Measurements from ENCODE around the gene RIPPLY3. TPM values are rescaled to one million over a fixed set of nuclear protein-coding genes. Genes with fewer than 3 reads are reported as not detected.
"Not testable (repeated sequence)": the region's sequence is repeated elsewhere in the genome, so short reads cannot be mapped to it uniquely, and the experiment has no call there.

RIPPLY3 gene
- total RNA-seq, 1 donor from 2014 or later = not detected

GRCh38 chr21:36990508-36991205 is 15.8 kb upstream of the RIPPLY3 start:
- Histone ChIP-seq H3K4me1 (peaks cover 0 to 3% of the 10 kb centered on the region in 2 donors), H3K4me3 (peak overlapping the region; percentile 61 to 80), H3K27me3 (no peaks in the 10 kb centered on the region), H3K27ac (peak overlapping the region; percentile 93), H3K9me3 (no peaks in the 10 kb centered on the region), H3K36me3 (no peaks in the 10 kb centered on the region)
- TF ChIP-seq CTCF (IDR thresholded peaks at IDR 0.05) = no peak
- intact Hi-C loops (cut with DNase I) = loop anchor here (1.0 to 2.0 kb wide), 3 partner anchors 20 to 82 kb away; no protein-coding TSS in a partner anchor
- DNase-seq (ENCODE audit: low spot score in 2 of 2) = no peak

DNA sequence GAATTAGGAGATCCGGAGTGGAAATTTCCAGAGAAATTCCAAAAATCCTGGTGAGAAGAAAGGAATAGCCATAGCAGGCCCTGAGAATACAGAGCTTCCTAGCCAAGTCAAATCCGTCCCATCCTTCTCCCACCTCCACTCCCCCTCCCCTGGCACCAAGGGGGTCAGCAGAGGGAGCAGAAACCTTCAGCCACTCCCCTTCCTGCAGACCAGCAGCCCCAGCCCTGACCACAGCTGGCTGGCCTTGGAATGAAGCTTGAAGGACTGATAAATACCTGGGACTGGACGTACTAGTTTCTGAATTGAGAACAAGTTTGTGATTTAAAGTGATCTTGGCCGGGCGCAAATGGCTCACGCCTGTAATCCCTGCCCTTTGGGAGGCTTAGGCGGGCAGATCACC is 13.8 kb upstream of the RIPPLY3 start:
- DNase-seq (ENCODE audit: low spot score in 2 of 2) = no peak
- no peaks in the 10 kb centered on the region for H3K9me3 ChIP-seq
- no peaks in the 10 kb centered on the region for H3K27me3 ChIP-seq
- intact Hi-C loops (cut with DNase I) = no loop called here
- H3K27ac ChIP-seq = no peak overlapping the region
- no peaks in the 10 kb centered on the region for H3K36me3 ChIP-seq
- TF ChIP-seq CTCF (IDR thresholded peaks at IDR 0.05) = no peak
- peaks cover 0 to 3% of the 10 kb centered on the region in 2 donors for H3K4me1 ChIP-seq
- no peak overlapping the region for H3K4me3 ChIP-seq

DNA sequence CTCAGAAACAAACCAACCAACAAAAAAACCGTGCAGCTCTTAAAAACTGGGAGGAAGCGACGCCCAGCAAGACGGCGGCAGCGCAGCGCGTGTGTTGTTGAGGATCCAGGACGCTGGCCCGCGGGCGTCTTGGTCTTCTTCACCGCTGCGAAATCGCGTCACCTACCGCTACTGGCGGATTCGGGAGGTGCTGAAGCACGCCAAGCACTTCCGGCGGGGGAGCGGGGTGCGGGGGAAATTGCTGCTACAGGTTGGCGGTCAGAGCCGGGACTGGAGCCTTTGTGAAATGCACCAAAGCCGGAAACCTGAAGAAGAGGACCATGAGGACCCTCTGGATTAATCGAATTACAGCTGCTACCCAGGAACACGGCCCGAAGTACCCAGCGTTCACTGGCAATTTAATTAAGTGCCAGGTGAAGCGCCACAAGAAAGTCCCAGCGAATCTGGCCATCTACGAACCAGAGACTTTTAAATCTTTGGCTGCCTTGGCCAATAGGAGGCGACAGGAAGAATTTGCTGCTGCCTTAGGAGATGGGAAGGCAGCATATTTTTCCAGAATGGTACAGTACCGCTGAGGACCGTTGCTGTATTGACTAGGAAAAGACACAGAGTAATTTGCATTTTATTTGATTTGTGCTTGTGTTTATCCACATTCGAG is 11.9 kb upstream of the RIPPLY3 start:
- Histone ChIP-seq H3K27me3 (no peaks in the 10 kb centered on the region), H3K4me1 (no peaks in the 10 kb centered on the region), H3K9me3 (no peaks in the 10 kb centered on the region), H3K36me3 (no peaks in the 10 kb centered on the region), H3K27ac (no peak overlapping the region), H3K4me3 (no peak overlapping the region)
- intact Hi-C loops (cut with DNase I) = no loop called here
- no peak for DNase-seq (ENCODE audit: low spot score in 2 of 2)
- no peak for TF ChIP-seq CTCF (IDR thresholded peaks at IDR 0.05)

DNA sequence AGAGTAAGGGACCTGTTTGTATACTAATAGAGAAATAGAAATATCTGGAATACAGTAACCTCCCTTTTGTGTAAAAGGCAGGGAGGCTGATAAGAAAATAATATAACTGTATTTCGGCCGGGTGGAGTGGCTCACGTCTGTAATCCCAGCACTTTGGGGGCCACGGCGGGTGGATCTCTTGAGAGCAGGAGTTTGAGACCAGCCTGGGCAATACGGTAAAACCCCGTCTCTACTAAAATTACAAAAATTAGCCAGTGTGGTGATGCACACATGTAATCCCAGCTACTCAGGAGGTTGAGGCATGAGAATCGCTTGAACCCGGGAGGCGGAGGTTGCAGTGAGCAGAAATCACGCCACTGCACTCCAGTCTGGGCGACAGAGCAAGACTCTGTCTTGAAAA is 11.2 kb upstream of the RIPPLY3 start:
- H3K4me1 ChIP-seq; intact Hi-C loops (cut with DNase I); H3K4me3 ChIP-seq; H3K27ac ChIP-seq; H3K9me3 ChIP-seq; H3K27me3 ChIP-seq; DNase-seq (ENCODE audit: low spot score in 2 of 2); H3K36me3 ChIP-seq: not testable (repeated sequence)

GRCh38 chr21:36999131-36999898 is 7.2 kb upstream of the RIPPLY3 start:
- Histone ChIP-seq H3K27me3 (no peaks in the 10 kb centered on the region), H3K36me3 (no peaks in the 10 kb centered on the region), H3K9me3 (no peaks in the 10 kb centered on the region), H3K27ac (no peak overlapping the region), H3K4me1 (no peaks in the 10 kb centered on the region), H3K4me3 (no peak overlapping the region)
- DNase-seq (ENCODE audit: low spot score in 2 of 2) = no peak
- TF ChIP-seq CTCF (IDR thresholded peaks at IDR 0.05) = no peak
- intact Hi-C loops (cut with DNase I) = no loop called here

- Histone ChIP-seq H3K4me3 (no peak overlapping the region), H3K27ac (no peak overlapping the region), H3K9me3 (no peaks in the 10 kb centered on the region), H3K4me1 (no peaks in the 10 kb centered on the region), H3K27me3 (no peaks in the 10 kb centered on the region), H3K36me3 (no peaks in the 10 kb centered on the region)
- DNase-seq (ENCODE audit: low spot score in 2 of 2) = no peak
- TF ChIP-seq CTCF (IDR thresholded peaks at IDR 0.05) = no peak
- intact Hi-C loops (cut with DNase I) = no loop called here
These were observed 6.1 kb upstream of the RIPPLY3 start for GRCh38 chr21:37000381-37000780.

Data from ascending aorta (tissue), 2 donors.